Tongue (tissue), 2 donors: ENCODE data around the gene OXA1L. TPM values are rescaled to one million over a fixed set of nuclear protein-coding genes. Genes with fewer than 3 reads are reported as not detected.
"Not testable (repeated sequence)": the region's sequence is repeated elsewhere in the genome, so short reads cannot be mapped to it uniquely, and the experiment has no call there.

ENCODE experiments used
- DNase-seq: peaks from one replicate; pipeline ENCODE4 v3.0.0-alpha.2; 2015
- total RNA-seq: library from RNA; depleted of rRNA; stranded (reverse); fragments of >200 nt; gene quantifications from one replicate; pipeline ENCODE4 v1.2.3, GENCODE V29; 2014

The OXA1L gene
- total RNA-seq, 1 donor from 2014 or later = 92.3 TPM

- DNase-seq = no peak
These were observed 35.2 kb downstream of the OXA1L start for GRCh38 chr14:22801716-22802115.

- DNase-seq = no peak
These were observed 36.6 kb downstream of the OXA1L start for GRCh38 chr14:22802860-22803686.

- no peak for DNase-seq
These were observed 37.1 kb downstream of the OXA1L start for GRCh38 chr14:22803687-22803974.

- DNase-seq = not testable (repeated sequence)
These were observed 38.7 kb downstream of the OXA1L start for GRCh38 chr14:22805235-22805634.

- no peak for DNase-seq
These were observed 41.1 kb downstream of the OXA1L start for GRCh38 chr14:22807432-22808087.

GRCh38 chr14:22808388-22809209, 42.1 kb downstream of the OXA1L start:
- DNase-seq = no peak

- DNase-seq = no peak
These were observed 45.2 kb downstream of the OXA1L start for GRCh38 chr14:22811722-22812121.

- DNase-seq = no peak
These were observed 46.3 kb downstream of the OXA1L start for GRCh38 chr14:22812744-22813143.

- DNase-seq = no peak
These were observed 46.7 kb downstream of the OXA1L start for GRCh38 chr14:22813145-22813544.

- DNase-seq = no peak
These were observed 47.9 kb downstream of the OXA1L start for GRCh38 chr14:22814373-22814772.

GRCh38 chr14:22814941-22815713, 48.6 kb downstream of the OXA1L start, which contains the start of gene SLC7A7:
TSS of gene SLC7A7 (minus strand) at chr14:22815435. CDS start at chr14:22813398, 2,037 bp downstream.
- peak; percentile 92 for DNase-seq

- DNase-seq = peak; percentile 76
These were observed 52.9 kb downstream of the OXA1L start for GRCh38 chr14:22819151-22819988.

GRCh38 chr14:22820731-22821130, 54.2 kb downstream of the OXA1L start:
- DNase-seq = peak; percentile 45

- peak; percentile 45 for DNase-seq
These were observed 54.9 kb downstream of the OXA1L start for GRCh38 chr14:22821193-22822015.

- DNase-seq = no peak
These were observed 55.6 kb downstream of the OXA1L start for GRCh38 chr14:22822016-22822570.
